ENCODE data around the gene NCK2. TPM values are rescaled to one million over a fixed set of nuclear protein-coding genes. Genes with fewer than 3 reads are reported as not detected.
A peak's percentile ranks its signal among the peaks of the same experiment; 100 is the strongest.

The NCK2 gene
- total and polyA plus RNA-seq, 2 of the 13 experiments (the other 11 are each of a cell fraction or from before 2014, with no cell fraction given): 14.8 to 23.5 TPM

DNA sequence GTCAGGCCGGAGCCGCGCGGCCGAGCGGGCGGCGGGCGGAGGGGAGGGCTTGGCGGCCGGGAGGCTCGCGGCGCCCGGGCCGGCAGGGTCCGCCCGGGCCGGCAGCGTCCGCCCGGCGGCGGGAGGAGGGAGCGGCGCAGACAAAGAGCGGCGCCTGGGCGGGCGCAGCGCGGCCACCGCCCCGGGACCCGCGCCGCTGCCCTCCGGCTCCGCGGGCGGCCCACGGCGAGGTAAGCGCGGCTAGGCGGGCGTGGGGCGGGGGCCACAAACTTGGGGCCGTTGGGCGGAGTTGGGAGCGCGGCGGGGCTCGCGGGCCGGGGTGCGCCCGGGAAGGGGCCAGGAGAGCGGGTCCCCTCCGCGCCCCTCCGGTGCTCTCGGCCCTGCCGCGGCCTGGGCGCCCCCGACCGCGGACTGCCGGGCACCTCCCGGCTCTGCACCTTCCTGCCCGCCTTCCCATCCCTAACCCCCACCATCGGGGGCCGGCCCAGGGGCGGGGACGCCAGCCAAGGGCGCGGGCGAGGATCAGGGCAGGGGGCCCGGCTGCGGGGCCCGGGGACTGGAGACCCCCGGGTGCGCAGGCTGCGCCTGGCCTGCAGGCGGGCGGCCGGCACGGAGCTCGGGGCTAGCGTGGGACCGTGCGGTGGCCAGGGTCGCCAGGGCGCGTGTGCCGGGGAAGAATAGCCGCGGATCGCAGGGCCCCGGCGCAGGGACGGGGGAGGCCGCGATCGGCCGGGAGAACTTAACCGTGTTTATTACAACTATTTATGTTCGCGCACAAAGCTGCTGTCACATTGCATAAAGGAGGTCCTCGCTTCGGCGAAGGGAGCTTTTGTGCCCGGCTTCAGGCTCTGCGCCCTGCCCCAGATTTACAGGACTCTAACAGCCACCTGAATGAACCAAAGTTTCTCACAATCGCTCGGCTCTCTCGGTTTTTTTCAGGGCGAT is at the start of gene NCK2 (continued):
- TF ChIP-seq ZNF615 (CRISPR knock-in tag; IDR thresholded peaks at IDR 0.05; ENCODE audit: borderline replicate concordance): 0 out of 2 replicates have a peak, but pooled peaks have one; percentile 30
- TF ChIP-seq REPIN1 (CRISPR knock-in tag; IDR thresholded peaks at IDR 0.05; ENCODE audit: borderline replicate concordance, low read depth): peak; percentile 31; the same call in 1 of the 2 replicates
- no peak for TF ChIP-seq KLF12 (CRISPR knock-in tag; IDR thresholded peaks at IDR 0.05; ENCODE audit: borderline replicate concordance)
- TF ChIP-seq, protein P1, sequence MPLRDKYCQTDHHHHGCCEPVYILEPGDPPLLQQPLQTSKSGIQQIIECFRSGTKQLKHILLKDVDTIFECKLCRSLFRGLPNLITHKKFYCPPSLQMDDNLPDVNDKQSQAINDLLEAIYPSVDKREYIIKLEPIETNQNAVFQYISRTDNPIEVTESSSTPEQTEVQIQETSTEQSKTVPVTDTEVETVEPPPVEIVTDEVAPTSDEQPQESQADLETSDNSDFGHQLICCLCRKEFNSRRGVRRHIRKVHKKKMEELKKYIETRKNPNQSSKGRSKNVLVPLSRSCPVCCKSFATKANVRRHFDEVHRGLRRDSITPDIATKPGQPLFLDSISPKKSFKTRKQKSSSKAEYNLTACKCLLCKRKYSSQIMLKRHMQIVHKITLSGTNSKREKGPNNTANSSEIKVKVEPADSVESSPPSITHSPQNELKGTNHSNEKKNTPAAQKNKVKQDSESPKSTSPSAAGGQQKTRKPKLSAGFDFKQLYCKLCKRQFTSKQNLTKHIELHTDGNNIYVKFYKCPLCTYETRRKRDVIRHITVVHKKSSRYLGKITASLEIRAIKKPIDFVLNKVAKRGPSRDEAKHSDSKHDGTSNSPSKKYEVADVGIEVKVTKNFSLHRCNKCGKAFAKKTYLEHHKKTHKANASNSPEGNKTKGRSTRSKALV (CRISPR knock-in tag; IDR thresholded peaks at IDR 0.05): peak; percentile 74; the same call in 1 of the 2 replicates
- TF ChIP-seq, protein P2, sequence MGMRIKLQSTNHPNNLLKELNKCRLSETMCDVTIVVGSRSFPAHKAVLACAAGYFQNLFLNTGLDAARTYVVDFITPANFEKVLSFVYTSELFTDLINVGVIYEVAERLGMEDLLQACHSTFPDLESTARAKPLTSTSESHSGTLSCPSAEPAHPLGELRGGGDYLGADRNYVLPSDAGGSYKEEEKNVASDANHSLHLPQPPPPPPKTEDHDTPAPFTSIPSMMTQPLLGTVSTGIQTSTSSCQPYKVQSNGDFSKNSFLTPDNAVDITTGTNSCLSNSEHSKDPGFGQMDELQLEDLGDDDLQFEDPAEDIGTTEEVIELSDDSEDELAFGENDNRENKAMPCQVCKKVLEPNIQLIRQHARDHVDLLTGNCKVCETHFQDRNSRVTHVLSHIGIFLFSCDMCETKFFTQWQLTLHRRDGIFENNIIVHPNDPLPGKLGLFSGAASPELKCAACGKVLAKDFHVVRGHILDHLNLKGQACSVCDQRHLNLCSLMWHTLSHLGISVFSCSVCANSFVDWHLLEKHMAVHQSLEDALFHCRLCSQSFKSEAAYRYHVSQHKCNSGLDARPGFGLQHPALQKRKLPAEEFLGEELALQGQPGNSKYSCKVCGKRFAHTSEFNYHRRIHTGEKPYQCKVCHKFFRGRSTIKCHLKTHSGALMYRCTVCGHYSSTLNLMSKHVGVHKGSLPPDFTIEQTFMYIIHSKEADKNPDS (CRISPR knock-in tag; IDR thresholded peaks at IDR 0.05): no peak
- TF ChIP-seq TBX3 (IDR thresholded peaks at IDR 0.05; ENCODE audit: borderline replicate concordance): no peak
- no peak for TF ChIP-seq U2AF1 (optimal IDR thresholded peaks at IDR 0.05; ENCODE audit: low read depth, low read length)
- TF ChIP-seq CCAR2 (optimal IDR thresholded peaks at IDR 0.05; ENCODE audit: low read depth, low read length): no peak
- TF ChIP-seq, protein P3, sequence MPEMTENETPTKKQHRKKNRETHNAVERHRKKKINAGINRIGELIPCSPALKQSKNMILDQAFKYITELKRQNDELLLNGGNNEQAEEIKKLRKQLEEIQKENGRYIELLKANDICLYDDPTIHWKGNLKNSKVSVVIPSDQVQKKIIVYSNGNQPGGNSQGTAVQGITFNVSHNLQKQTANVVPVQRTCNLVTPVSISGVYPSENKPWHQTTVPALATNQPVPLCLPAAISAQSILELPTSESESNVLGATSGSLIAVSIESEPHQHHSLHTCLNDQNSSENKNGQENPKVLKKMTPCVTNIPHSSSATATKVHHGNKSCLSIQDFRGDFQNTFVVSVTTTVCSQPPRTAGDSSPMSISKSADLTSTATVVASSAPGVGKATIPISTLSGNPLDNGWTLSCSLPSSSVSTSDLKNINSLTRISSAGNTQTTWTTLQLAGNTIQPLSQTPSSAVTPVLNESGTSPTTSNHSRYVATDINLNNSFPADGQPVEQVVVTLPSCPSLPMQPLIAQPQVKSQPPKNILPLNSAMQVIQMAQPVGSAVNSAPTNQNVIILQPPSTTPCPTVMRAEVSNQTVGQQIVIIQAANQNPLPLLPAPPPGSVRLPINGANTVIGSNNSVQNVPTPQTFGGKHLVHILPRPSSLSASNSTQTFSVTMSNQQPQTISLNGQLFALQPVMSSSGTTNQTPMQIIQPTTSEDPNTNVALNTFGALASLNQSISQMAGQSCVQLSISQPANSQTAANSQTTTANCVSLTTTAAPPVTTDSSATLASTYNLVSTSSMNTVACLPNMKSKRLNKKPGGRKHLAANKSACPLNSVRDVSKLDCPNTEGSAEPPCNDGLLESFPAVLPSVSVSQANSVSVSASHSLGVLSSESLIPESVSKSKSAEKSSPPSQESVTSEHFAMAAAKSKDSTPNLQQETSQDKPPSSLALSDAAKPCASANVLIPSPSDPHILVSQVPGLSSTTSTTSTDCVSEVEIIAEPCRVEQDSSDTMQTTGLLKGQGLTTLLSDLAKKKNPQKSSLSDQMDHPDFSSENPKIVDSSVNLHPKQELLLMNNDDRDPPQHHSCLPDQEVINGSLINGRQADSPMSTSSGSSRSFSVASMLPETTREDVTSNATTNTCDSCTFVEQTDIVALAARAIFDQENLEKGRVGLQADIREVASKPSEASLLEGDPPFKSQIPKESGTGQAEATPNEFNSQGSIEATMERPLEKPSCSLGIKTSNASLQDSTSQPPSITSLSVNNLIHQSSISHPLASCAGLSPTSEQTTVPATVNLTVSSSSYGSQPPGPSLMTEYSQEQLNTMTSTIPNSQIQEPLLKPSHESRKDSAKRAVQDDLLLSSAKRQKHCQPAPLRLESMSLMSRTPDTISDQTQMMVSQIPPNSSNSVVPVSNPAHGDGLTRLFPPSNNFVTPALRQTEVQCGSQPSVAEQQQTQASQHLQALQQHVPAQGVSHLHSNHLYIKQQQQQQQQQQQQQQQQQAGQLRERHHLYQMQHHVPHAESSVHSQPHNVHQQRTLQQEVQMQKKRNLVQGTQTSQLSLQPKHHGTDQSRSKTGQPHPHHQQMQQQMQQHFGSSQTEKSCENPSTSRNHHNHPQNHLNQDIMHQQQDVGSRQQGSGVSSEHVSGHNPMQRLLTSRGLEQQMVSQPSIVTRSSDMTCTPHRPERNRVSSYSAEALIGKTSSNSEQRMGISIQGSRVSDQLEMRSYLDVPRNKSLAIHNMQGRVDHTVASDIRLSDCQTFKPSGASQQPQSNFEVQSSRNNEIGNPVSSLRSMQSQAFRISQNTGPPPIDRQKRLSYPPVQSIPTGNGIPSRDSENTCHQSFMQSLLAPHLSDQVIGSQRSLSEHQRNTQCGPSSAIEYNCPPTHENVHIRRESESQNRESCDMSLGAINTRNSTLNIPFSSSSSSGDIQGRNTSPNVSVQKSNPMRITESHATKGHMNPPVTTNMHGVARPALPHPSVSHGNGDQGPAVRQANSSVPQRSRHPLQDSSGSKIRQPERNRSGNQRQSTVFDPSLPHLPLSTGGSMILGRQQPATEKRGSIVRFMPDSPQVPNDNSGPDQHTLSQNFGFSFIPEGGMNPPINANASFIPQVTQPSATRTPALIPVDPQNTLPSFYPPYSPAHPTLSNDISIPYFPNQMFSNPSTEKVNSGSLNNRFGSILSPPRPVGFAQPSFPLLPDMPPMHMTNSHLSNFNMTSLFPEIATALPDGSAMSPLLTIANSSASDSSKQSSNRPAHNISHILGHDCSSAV (CRISPR knock-in tag; IDR thresholded peaks at IDR 0.05; ENCODE audit: borderline replicate concordance): no peak

Data from HepG2 (cell line).